UCSD-AML1 (cell line): ENCODE measurements around the gene SYT15.
"Not testable (repeated sequence)": the region's sequence is repeated elsewhere in the genome, so short reads cannot be mapped to it uniquely, and the experiment has no call there.

Experiments
- DNase-seq: peaks from one replicate; lab custom pipeline; 2025; ENCODE audit not compliant: unreplicated experiment; lab: John Stamatoyannopoulos, UW

SYT15 gene

DNA sequence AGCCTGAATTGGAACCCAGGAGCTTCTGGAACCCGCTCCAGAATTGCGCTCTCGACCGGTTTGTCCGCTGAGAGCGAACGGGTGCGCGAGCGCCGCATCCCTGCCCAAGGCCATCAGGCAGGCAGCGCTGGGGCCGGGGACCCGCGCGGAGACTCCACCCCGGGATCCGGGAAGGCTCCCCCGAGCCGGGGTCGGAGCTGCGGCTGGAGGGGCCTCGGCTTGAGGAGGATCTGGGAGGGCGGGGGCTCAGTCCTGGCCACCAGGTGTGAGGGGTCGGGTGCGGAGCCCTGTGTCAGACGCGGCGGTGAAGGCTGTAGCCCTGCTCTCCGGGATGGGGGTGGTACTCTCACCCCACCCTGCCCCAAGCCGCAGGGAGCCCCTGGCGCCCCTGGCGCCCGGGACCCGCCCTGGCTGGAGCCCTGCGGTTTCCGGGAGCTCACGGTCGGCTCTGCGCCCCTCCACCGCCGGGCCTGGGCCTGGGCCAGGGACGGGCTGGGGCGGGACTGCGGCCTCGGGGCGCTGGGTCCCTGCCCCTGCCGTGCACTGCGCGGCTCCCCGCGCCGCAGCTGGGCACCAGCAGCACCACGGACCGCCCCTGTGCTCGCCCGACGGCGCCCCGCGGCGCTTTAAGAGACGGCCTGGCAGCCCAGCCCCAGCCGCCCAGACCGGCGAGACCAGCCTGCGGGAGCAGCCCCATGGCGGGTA, at the start of gene SYT15:
Gene SYT15 (plus strand): TSS at position 655 of the 705 bp plus-strand sequence. CDS start 41 bp downstream, at position 696.
- not testable (repeated sequence) for DNase-seq

DNA sequence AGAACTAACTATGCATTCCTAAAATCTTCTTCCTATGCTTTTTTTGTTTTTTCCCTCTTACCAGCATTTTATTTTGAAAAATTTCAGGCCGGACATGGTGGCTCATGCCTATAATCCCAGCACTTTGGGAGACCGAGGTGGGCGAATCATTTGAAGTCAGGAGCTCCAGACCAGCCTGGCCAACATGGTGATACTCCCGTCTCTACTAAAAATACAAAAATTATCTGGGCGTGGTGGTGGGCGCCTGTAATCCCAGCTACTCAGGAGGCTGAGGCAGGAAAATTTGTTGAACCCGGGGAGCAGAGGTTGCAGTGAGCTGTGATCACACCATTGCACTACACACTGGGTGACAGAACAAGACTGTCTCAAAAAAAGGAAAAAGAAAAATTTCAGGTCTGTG, 49.2 kb upstream of the SYT15 start:
- not testable (repeated sequence) for DNase-seq

DNA sequence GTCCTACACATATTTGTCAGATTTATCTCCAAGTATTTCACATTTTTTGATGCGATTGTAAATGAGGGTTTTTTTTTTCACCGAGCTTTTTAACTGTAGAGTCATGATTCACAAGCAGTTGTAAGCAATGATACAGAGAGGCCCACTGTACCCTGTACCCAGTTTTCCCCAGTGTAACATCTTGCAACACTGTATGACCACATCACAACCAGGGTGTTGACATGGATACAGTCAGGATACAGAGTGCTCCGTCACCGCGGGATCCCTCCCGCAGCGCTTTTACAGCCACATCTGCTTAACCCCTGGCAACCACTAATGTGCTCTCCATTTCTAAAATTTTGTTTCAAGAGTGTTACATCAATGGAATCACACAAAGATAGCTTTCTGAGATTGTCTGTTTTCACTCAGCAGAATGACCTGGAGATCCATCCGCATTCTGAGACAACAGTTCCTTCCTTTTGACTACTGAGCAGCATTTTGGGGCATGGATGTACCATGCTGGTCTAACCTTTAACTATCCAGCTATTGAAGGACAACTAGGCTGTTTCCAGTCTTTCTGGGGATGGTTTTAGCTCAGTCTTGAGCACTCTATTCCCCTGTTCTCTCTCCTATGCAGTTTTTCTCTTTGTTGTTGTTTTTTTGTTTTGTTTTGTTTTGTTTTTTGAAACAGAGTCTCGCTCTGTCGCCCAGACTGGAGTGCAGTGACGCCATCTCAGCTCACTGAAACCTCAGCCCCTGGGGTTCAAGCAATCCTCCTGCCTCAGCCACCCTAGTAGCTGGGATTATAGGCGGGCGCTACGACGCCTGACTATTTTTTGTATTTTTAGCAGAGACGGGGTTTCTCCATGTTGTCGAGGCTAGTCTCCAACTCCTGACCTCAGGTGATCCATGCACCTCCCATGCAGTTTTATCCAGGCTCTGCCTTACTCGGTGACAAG, 48.4 kb upstream of the SYT15 start:
- no peak for DNase-seq

DNA sequence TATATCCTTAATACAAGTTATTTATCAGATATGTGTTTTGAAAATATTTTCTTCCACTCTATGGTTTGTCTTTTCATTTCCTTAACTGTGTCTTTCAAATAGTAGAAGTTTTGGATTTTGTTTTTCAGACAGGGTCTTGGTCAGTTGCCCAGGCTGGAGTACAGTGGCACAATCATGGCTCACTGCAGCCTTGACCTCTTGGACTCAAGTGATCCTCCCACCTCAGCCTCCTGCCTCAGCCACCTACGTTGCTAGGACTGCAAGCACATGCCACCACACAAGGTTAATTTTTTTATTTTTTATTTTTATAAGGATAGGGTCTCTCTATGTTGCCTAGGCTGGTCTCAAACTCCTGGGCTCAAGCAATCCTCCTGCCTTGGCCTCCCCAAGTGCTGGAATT, 46.7 kb upstream of the SYT15 start:
- not testable (repeated sequence) for DNase-seq

DNA sequence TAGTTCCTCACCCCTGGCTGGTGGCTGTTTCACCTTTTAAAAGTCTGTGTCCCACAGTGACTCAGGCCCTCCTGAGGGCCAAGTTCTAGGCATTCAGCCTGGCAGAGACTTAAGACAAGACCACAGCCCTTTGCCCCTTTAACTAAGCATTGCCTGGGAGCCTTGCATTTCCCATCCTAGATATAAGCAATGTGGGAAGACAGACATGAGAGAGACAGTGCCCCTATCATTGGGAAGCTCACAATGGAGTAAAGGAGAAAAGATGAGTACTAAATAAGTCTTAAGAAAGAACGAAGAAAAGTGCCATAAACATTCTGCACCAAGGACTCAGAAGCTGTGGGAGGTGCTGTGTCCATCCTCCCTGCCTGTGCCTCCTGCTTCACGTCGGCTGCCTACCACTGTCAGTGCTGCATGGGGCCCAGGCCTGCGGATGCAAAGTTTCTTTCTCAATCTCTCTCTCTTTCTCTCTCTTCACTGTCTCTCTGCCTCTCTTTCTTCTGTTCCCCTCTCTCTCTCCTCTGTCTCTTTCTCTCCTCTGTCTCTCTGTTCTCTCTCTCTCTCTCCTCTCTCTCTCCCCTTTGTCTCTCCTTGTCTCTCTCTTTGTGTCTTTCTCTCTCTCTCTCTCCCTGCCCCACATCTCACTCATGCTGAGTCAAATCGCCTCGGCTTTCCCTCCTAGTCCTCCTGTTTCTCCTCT, 44.0 kb upstream of the SYT15 start:
- no peak for DNase-seq

DNA sequence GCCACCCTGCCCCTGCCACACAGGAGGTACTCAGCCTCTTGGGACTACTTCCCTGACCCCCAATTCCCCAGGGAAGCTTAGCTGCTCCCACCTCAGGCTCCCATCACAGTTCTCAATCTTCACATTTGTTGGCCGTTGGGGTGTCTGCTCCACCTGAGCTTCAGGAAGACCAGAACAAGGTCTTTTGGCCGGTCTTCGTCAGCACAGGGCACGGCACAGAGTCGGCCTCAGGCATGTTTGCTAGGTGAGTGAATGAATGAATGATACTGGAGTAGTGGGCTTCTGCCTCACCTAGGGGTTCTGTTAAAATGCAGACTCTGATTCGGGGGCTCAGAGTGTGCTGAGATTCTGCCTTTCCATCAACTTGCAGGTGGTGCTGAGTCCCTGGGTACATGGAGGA, 42.8 kb upstream of the SYT15 start:
- DNase-seq: no peak

DNA sequence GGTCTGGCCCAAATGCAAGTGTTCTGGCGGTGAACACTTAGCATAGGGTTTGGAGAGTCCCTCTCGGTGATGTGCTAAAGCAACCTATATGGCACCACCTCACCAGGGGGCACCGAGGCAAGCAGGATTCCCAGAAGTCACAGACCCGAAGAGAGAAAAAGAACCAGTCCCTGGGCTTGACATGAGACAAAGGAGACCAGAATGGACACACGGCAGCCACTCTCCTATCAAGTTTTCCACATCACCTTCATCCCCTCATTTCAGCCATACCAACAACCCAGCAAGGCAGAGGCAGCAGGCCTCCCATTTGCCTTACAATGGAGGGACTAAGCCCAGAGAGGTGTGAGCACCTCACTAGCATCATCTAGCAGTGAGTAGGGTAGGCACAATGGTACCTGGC, 42.1 kb upstream of the SYT15 start:
- DNase-seq: no peak

DNA sequence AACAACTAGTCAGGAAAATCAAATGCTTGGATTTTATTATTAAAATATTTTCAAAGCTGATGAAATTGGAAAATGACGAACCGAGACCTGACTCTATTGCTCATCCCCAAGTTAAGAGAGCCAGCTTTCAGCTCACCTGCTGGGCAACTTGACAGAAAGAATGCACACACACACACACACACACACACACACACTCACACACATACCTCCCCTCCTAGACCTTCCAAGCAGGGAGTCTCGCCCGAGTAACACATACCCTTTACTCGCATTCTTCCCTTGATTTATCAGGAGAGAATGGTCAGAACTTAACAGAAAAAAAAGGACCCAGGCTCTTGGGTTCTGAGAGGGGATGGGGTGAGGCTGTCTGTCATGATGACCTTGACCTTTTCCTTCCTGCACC, 41.6 kb upstream of the SYT15 start:
- no peak for DNase-seq

DNA sequence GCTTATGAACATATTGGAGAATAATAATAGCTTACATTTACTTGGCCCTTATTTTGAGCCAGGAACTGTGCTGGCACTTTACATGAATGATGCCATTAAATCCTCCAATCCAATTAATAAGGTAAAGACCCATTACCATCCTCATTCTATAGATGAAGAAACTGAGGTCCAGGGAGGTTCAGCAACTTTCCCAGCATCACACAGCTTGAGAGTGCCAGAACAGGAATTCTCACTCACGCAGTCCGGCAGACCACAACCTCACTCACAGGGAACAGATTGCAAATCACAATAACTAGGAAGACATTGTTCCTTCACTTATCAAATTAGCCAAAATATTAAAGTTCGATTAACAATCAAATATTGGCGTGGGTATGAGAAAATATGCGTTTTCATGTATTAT, 40.8 kb upstream of the SYT15 start:
- no peak for DNase-seq

DNA sequence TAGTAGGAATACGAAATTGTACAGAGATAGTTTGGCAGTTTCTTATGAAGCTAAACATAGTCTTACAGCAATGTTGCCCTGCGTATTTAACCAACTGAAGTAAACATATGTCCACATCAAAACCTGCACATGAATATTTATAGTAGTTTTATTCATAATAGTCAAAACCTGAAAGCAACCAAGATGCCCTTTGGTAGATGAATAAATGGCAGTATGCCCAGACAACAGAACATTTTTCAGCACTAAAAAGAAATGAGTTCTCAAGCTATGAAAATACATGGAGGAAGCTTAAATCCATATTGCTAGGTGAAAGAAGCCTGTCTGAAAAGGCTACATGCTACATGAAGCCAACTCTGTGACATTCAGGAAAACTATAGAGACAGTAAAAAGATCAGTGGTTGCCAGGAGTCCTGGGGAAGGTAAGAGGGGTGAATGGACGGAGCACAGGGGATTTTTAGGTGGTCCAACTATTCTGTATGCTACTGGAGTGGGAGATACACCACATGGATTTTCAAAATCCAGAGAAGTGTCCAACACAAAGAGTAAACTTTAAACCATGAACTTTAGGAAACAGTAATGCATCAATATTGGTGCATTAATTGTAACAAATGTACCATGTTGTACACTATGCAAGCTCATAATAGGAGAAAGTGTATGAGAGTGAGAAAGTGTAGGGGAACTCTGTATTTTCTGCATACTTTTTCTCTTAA, 40.1 kb upstream of the SYT15 start:
- DNase-seq: no peak

DNA sequence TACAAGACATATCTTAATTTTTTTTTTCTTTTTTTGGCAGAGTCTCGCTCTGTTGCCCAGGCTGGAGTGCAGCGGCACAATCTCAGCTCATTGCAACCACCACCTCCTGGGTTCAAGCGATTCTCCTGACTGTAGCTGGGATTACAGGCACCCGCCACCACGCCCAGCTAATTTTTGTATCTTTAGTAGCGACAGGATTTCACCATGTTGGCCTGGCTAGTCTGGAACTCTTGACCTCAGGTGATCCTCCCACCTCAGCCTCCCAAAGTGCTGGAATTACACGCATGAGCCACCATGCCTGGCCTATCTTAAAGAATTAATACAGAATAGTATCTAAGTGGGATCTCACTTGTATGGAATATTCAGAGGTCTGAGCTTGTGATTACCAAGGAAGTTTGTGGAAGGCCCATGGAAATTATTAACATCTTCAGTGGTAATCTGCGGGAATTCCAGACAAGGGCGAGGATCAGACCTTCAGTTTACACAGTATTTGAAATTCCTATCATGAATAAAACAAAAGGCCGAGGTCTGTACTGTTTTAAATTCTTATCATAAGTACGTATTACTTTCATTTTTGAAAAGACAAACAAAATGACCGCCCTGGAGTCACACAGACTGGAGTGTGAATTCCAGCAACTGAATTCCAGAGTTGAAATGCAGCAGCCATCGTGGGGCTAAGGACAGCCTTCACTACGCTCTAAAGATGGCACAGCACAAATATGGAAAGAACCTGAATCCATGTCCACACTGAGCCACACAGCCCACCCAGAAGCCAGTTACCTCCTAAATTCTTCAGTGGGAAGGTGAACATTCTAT, 39.1 kb upstream of the SYT15 start:
- no peak for DNase-seq

DNA sequence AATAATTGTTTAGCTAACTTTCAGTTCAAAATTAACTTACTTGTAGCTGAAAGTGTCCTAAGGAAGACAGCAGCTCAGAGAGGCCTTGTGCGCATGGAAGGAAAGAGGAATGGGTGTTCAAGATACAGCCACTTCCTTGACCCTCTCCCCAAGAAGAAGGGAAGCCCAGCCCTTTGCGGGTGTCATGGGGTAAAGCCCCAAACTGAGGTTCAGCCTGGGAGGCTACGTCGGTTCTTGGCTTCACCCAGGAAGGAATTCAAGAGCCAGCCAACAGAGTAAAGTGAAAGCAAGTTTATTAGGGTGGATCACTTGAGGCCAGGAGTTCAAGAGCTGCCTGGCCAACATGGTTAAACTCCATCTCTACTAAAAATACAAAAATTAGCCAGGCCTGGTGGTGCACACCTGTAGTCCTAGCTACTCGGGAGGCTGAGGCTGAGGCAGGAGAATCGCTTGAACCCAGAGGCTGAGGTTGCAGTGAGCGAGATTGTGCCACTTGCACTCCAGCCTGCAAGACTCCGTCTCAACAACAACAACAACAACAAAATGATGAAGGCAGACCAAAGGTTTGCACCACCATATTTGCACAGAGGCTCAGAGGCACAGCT, 38.4 kb upstream of the SYT15 start:
- no peak for DNase-seq

DNA sequence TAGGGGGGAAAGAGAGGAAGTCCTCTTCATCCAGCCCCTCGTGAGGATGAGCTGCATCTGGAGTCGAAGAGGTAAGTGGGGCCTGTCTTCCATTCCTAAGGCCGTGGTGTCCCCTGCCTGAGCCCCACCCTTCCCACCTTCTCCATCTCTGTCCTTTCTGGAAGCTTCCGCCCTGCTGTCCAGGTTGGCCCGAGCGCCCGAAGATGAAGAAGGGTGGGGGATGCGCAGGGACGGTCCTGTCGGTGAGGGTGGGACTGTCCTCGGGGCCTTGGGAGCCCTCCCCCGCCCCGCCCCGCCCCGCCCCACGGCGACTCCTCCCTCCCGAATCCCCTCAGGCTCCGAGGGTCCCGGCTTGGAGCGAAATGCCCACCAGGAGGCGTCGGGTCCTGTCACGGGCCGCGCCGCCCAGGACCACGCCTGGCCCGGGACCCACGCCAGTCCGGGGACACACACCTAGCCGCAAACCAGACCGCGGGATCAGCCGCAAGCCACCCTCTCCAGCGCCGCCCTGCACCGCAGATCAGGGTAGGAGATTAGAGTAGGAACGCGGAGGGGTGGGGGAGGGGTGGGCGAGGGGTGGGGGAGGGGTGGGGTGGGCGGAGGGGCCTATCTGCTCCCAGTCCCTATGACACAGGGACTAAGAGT, 37.8 kb upstream of the SYT15 start:
- no peak for DNase-seq

DNA sequence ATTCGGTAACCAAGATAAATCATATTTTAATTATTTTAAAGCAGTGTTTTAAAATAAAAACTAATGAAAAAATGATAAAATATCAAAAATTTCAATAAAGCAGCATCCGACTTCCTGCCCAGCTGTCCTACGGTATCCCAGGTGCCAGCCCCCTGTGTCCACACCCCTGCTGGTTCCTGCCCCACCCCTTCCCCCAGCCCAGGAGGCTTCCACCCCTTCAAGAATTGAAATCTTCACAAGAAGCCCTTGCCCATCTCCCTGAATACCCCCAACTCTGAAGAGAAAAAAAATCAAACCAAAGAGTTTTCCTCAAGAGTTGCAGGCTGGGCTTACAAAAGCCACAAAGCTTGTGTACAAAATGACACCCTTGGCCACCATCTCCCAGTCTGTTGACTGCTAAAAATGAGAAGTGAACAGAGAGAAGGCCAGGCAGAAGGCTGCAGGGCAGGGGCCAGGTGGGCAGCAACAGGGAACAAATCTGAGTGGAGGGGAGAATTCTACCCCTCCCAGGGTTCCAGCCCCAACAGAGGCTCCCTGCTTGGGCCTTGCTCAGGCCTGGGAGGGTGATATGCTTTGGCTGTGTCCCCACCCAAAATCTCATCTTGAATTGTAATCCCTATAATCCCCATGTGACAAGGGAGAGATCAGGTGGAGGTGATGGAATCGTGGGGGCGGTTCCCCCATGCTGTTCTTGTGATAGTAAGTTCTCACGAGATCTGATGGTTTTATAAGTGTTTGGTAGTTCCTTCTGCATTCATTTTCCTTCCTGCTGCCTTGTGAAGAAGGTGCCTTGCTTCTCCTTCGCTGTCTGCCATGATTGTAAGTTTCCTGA, 37.0 kb upstream of the SYT15 start:
- no peak for DNase-seq

DNA sequence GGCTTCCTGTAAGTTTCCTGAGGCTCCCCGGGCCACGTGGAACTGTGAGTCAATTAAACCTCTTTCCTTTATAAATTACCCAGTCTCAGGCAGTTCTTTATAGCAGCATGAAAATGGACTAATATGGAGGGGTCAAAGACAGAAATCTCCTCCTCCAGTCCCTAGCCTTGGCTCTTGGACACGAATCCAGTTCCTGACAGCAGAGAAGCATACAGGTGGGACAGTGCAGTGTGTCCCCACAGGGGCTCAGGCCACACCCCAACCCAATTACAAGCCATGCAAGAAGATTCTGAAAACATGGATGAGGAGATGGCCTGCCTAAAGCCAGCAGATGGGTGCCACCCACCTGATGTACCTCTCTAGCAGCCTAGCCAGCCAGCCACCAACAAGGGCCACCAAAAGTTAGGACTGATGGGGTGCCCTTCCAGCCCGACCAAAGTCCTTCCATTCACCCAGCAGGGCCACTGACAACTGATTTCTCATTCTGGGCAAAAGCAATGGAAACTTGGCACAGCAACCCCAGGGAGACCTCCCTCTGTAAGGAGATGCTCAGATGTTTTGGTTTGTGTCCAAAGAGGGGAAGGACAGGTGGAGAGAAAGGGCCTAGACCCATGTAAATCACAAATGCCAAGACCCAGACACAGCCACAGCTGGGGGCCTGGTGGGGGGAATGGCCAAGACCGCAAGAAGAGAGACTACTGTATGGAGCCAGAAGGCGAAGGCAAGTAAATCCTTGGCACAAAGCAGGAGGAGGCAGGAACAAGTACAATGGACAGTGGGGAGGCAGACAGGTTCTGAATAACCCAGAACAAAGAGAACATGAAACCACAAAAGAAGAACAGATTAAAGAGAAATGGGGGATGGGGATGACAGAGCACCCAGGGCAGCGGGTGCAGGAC, 36.1 kb upstream of the SYT15 start:
- no peak for DNase-seq

DNA sequence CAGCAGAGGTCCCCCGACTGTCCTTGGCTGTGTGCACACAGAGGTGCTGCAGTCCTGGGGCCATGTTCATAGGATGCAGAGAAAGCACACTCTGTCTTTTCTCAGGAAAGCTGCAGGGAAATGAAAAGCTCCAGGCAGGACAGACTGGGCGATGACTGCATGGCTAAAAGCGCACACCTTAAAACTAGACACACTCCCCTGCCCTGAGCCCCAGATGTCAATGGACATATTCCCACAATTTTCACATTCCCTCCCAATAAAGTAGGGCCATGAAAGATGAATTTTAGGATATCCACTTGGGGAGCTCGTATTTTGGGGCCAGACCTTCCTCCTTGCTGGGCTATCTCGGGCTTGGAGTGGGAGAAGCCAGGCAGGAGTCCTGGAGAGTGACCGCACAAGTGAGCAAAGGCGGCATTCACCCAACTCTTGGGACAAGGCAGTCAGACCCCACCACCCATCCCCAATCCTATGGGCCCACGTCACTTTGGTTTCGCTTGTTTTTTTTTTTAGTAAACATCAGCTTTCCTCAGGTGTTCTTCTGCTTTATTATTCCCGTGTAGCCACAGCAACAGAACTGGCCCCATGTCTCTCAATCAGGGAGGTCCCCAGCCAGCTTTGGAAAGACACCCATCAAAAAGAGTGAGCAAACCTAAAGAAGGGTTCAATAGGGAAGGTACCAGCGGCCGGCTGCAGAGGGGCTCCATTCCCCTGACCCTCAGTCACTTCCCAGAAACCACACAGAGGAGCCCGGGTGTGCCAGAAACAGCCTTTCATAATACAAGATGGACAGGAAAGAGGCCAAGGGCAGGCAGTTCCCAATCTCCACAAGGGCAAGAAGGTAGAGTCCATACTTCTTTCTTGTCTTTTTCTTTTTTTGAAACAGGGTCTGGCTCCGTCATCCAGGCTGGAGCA, 35.2 kb upstream of the SYT15 start:
- no peak for DNase-seq
